ENCODE measurements around the gene OGDH. TPM values are rescaled to one million over a fixed set of nuclear protein-coding genes. Genes with fewer than 3 reads are reported as not detected.

The OGDH gene
- total and polyA plus RNA-seq, 4 donors = 10.8 to 71.2 (median 41.2) TPM

- Histone ChIP-seq H3K9ac (ENCODE audit: low read depth in 1 of 2, low read length in 2 of 2) (no peak overlapping the region), H3K27ac (ENCODE audit: low read depth in 1 of 2, low read length in 2 of 2) (no peak overlapping the region), H3K4me3 (ENCODE audit: low read depth in 1 of 3, low read length in 3 of 3) (no peak overlapping the region), H3K27me3 (ENCODE audit: control insufficient read depth in 4 of 4, insufficient read depth in 4 of 4, low read length in 3 of 4) (no peaks in the 10 kb centered on the region), H3K36me3 (ENCODE audit: control insufficient read depth in 4 of 4, insufficient read depth in 3 of 4, low read depth in 1 of 4, low read length in 3 of 4) (peaks cover 2 to 13% (median 6%) of the 10 kb centered on the region in 4 donors), H3K4me1 (ENCODE audit: control insufficient read depth in 4 of 4, insufficient read depth in 4 of 4, low read length in 3 of 4) (peaks cover 0 to 7% (median 2%) of the 10 kb centered on the region in 4 donors), H3K9me3 (ENCODE audit: control insufficient read depth in 4 of 4, low read length in 3 of 4) (peaks cover 0 to 1% (median 0%) of the 10 kb centered on the region in 4 donors)
- TF ChIP-seq ATF3 (IDR thresholded peaks at IDR 0.05) = no peak
- WGBS = 91% methylated on average over 9 of the region's 9 CpGs
- DNase-seq (ENCODE audit: low spot score) = no peak
Observed at GRCh38 chr7:44665531-44666213, 59.2 kb downstream of the OGDH start.

GRCh38 chr7:44666566-44666965 lies 60.1 kb downstream of the OGDH start:
- Histone ChIP-seq H3K9ac (ENCODE audit: low read depth in 1 of 2, low read length in 2 of 2) (no peak overlapping the region), H3K27ac (ENCODE audit: low read depth in 1 of 2, low read length in 2 of 2) (no peak overlapping the region), H3K4me1 (ENCODE audit: control insufficient read depth in 4 of 4, insufficient read depth in 4 of 4, low read length in 3 of 4) (peaks cover 0 to 7% (median 2%) of the 10 kb centered on the region in 4 donors), H3K4me3 (ENCODE audit: low read depth in 1 of 3, low read length in 3 of 3) (no peak overlapping the region), H3K36me3 (ENCODE audit: control insufficient read depth in 4 of 4, insufficient read depth in 3 of 4, low read depth in 1 of 4, low read length in 3 of 4) (peaks cover 0 to 9% (median 3%) of the 10 kb centered on the region in 4 donors), H3K27me3 (ENCODE audit: control insufficient read depth in 4 of 4, insufficient read depth in 4 of 4, low read length in 3 of 4) (no peaks in the 10 kb centered on the region), H3K9me3 (ENCODE audit: control insufficient read depth in 4 of 4, low read length in 3 of 4) (no peaks in the 10 kb centered on the region)
- WGBS = 94% methylated on average over 6 of the region's 6 CpGs
- DNase-seq (ENCODE audit: low spot score) = no peak
- no peak for TF ChIP-seq JUND (IDR thresholded peaks at IDR 0.05)
- no peak for TF ChIP-seq GABPA (IDR thresholded peaks at IDR 0.05 in 1 of 2, conservative IDR thresholded peaks at IDR 0.05 in 1 of 2)
- TF ChIP-seq MAX (IDR thresholded peaks at IDR 0.05) = no peak
- no peak for TF ChIP-seq RXRA (IDR thresholded peaks at IDR 0.05)
- TF ChIP-seq ZBTB33 (IDR thresholded peaks at IDR 0.05) = no peak
- no peak for TF ChIP-seq EGR1 (IDR thresholded peaks at IDR 0.05; ENCODE audit: low read depth in 2 of 2)
- TF ChIP-seq, protein P1, sequence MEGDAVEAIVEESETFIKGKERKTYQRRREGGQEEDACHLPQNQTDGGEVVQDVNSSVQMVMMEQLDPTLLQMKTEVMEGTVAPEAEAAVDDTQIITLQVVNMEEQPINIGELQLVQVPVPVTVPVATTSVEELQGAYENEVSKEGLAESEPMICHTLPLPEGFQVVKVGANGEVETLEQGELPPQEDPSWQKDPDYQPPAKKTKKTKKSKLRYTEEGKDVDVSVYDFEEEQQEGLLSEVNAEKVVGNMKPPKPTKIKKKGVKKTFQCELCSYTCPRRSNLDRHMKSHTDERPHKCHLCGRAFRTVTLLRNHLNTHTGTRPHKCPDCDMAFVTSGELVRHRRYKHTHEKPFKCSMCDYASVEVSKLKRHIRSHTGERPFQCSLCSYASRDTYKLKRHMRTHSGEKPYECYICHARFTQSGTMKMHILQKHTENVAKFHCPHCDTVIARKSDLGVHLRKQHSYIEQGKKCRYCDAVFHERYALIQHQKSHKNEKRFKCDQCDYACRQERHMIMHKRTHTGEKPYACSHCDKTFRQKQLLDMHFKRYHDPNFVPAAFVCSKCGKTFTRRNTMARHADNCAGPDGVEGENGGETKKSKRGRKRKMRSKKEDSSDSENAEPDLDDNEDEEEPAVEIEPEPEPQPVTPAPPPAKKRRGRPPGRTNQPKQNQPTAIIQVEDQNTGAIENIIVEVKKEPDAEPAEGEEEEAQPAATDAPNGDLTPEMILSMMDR (IDR thresholded peaks at IDR 0.05; ENCODE audit: low read depth, low read length, missing input control) = no peak
- TF ChIP-seq SP1 (IDR thresholded peaks at IDR 0.05) = no peak
- TF ChIP-seq YY1 (IDR thresholded peaks at IDR 0.05) = no peak

DNA sequence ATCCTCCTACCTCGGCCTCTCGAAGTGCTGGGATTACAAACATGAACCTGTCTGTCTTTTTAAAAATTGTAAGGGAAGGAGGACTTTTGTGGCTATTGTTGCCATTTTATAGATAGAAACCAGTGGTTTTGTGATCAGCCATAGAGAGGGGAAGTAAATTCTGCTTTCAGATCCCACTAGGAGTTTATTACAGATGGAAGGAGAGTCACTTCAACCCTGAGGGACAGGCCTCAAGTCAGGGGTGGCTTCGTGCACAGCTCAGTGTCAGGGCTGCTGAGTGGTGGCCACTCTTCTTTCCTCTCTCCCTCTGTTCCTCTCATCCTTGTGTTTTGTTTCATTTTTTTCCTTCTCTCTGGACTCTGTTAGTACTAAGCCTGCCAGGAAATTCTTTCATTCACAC lies 60.8 kb downstream of the OGDH start:
- Histone ChIP-seq H3K36me3 (ENCODE audit: control insufficient read depth in 4 of 4, insufficient read depth in 3 of 4, low read depth in 1 of 4, low read length in 3 of 4) (peaks cover 0 to 9% (median 3%) of the 10 kb centered on the region in 4 donors), H3K27me3 (ENCODE audit: control insufficient read depth in 4 of 4, insufficient read depth in 4 of 4, low read length in 3 of 4) (no peaks in the 10 kb centered on the region), H3K27ac (ENCODE audit: low read depth in 1 of 2, low read length in 2 of 2) (no peak overlapping the region), H3K9me3 (ENCODE audit: control insufficient read depth in 4 of 4, low read length in 3 of 4) (no peaks in the 10 kb centered on the region), H3K9ac (ENCODE audit: low read depth in 1 of 2, low read length in 2 of 2) (no peak overlapping the region), H3K4me3 (ENCODE audit: low read depth in 1 of 3, low read length in 3 of 3) (no peak overlapping the region), H3K4me1 (ENCODE audit: control insufficient read depth in 4 of 4, insufficient read depth in 4 of 4, low read length in 3 of 4) (peaks cover 0 to 7% (median 2%) of the 10 kb centered on the region in 4 donors)
- 96% methylated on average over 3 of the region's 3 CpGs for WGBS
- TF ChIP-seq, protein P1 (IDR thresholded peaks at IDR 0.05; ENCODE audit: low read depth, low read length, missing input control) = no peak
- no peak for TF ChIP-seq RAD21 (IDR thresholded peaks at IDR 0.05)
- TF ChIP-seq FOXA2 (IDR thresholded peaks at IDR 0.05) = no peak
- TF ChIP-seq HNF4G (IDR thresholded peaks at IDR 0.05) = no peak
- no peak for TF ChIP-seq ZBTB33 (IDR thresholded peaks at IDR 0.05)
- no peak for TF ChIP-seq FOXA1 (IDR thresholded peaks at IDR 0.05)
- TF ChIP-seq RXRA (IDR thresholded peaks at IDR 0.05) = no peak
- no peak for TF ChIP-seq YY1 (IDR thresholded peaks at IDR 0.05)
- no peak for TF ChIP-seq MAX (IDR thresholded peaks at IDR 0.05)
- no peak for DNase-seq (ENCODE audit: low spot score)
